ENCODE measurements around the gene HPRT1.
"Not testable (repeated sequence)": the region's sequence is repeated elsewhere in the genome, so short reads cannot be mapped to it uniquely, and the experiment has no call there.

Gene HPRT1

DNA sequence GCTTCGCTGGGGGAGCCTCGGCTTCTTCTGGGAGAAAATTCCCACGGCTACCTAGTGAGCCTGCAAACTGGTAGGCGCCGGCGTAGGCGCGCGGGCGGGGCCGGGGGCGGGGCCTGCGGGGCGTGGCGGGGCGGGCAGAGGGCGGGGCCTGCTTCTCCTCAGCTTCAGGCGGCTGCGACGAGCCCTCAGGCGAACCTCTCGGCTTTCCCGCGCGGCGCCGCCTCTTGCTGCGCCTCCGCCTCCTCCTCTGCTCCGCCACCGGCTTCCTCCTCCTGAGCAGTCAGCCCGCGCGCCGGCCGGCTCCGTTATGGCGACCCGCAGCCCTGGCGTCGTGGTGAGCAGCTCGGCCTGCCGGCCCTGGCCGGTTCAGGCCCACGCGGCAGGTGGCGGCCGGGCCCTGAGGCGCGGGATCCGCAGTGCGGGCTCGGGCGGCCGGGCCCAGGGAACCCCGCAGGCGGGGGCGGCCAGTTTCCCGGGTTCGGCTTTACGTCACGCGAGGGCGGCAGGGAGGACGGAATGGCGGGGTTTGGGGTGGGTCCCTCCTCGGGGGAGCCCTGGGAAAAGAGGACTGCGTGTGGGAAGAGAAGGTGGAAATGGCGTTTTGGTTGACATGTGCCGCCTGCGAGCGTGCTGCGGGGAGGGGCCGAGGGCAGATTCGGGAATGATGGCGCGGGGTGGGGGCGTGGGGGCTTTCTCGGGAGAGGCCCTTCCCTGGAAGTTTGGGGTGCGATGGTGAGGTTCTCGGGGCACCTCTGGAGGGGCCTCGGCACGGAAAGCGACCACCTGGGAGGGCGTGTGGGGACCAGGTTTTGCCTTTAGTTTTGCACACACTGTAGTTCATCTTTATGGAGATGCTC is at the start of gene HPRT1:
Gene HPRT1, plus strand, starts transcription at position 161 of the 857 bp plus-strand sequence. Its CDS starts 147 bp downstream, at position 308.
- DNase-seq (ENCODE audit: low spot score), result peak; percentile 82

DNA sequence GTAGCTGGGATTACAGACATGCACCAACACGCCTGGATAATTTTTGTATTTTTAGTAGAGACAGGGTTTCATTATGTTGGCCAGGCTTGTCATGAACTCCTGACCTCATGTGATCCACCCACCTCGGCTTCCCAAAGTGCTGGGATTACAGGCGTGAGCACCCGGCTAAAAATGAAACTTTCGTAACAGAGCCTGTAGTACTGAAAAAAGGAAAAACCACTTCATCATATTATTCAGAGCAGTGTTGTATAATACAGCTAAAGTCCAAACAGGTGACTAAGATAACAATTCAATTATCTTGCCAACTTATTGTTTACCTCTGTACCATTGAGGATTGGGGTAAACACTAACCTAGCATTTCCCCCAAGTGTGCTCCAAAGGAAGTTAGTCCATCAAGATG is 43.9 kb upstream of the HPRT1 start:
- no peak for DNase-seq (ENCODE audit: low spot score)

DNA sequence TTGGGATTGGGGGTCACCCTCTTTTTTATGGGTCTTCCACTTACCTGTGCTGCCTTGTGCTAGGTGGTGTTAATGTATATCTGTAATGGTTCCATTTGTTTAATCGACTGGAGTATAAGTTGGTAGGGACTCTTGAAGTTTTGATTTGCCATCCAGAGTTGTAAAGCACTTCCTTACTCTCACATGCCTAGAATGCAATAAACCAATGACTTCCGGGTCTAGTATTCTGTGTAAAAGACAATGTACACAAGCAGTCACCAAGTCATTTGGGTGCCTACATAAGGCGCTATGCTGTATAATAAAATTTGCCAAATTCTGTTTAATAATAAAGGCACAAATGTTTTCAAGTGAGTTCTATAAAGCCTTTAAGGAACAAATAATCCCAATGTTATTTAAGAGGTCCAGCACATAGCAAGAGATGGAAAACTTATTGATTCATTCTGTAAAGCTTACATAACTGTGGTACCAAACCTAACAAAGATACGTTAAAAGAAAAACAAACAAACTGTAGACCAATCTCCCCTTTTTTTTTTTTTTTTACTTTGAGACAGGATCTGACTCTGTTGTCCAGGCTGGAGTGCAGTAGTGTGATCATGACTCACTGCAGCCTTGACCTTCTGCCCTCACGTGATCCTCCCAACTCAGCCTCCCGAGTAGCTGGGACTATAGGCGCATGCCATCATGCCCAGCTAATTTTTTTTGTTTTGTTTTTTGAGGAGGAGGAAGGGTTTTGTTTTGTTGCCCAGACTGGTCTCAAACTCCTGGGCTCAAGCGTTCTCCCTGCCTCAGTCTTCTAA is 41.5 kb upstream of the HPRT1 start:
- DNase-seq (ENCODE audit: low spot score), result no peak

DNA sequence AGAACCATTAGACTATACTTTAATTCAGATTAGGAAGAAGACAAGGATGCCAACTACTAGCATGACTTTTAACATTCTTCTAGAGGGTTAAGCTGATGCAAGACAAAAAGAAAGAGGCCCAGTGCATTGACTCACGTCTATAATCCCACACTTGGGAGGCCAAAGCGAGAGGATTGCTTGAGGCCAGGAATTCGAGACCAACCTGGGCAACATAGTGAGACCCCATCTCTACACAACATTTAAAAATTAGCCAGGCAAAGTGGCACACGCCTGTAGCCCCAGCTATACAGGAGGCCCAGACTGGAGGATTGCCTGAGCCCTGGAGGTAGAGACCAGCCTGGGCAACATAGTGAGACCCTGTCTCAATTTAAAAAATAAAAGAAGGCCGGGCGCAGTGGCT is 40.2 kb upstream of the HPRT1 start:
- DNase-seq (ENCODE audit: low spot score), result no peak

GRCh38 chrX:134423606-134424005 is 36.4 kb upstream of the HPRT1 start:
- DNase-seq (ENCODE audit: low spot score), result peak; percentile 39

GRCh38 chrX:134426281-134426680 is 33.7 kb upstream of the HPRT1 start:
- no peak for DNase-seq (ENCODE audit: low spot score)

- peak; percentile 72 for DNase-seq (ENCODE audit: low spot score)
Measured at GRCh38 chrX:134431894-134432293, 28.1 kb upstream of the HPRT1 start.

DNA sequence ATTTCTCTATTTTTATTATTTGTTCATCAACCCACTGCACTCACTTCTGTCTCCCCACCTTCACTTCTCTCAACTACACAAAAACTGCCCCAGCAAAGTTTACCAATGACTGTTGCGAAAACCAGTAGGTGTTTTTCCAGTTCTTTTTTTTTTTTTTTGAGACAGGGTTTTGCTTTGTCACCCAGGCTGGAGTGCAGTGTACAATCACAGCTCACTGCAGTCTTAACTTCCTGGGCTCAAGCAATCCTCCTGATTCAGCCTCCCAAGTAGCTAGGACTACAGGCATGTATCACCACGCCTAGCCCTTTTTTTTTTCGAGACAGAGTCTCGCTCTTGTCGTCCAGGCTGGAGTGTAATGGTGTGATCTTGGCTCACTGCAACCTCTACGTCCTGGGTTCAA is 24.1 kb upstream of the HPRT1 start:
- DNase-seq (ENCODE audit: low spot score), result no peak

- peak; percentile 72 for DNase-seq (ENCODE audit: low spot score)
Measured at GRCh38 chrX:134443020-134443419, 16.9 kb upstream of the HPRT1 start.

DNA sequence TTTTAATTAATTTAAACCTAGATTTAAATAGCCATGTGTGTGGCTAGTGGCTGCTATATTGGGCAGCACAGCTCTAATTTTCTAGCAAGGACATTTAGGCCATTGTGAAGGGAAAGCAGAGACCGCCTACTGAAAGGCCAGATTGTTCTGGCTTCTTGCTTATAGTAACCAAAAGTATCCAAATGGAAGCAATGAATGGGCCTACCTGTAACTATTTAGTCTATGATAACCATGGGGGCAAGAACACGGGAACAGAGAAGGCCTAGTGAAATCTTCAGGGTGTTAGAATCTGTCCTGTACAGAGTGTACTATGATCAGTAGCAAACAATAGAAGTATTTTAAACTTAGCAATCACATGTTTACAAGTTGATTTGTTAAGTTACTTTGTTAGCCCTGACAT is 16.5 kb upstream of the HPRT1 start:
- no peak for DNase-seq (ENCODE audit: low spot score)

DNA sequence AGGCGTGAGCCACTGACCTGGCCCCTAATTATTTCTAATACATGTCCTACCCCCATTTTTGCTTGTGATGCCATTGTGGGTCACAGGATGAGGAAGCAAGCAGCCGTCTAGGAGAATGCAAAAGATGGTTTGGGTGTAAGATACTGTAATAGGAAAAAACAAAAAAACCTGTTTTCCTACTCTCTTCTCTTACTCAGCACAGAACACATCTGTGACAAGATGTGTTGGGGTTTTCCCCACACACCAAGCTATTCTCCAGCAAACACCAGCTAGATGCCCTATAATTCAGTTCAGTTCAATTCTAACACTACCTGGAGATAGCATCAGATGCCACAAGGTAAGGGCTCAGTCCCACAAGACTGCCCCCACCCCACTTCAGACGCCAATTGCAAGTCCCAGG is 15.3 kb upstream of the HPRT1 start:
- DNase-seq (ENCODE audit: low spot score), result peak; percentile 22

GRCh38 chrX:134452596-134452995 is 7.4 kb upstream of the HPRT1 start:
- no peak for DNase-seq (ENCODE audit: low spot score)

DNA sequence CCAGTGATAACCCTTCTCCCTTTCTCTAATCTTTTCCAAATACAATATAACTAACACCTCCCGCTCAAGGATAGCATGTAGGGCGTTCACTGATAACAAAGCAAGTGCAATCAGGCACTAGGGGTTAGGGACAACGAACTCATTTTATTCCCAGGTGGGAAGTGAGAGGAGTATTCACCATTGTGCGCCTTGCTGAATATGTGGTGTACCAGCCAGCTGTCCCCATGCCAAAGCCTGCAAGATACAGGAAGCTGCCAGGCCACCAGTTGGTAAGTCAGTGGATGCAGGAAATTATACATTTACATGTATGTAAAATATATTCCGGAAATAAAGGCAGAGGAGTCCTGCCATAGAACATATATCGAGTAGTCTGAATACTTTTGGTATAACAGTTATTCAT is 6.3 kb upstream of the HPRT1 start:
- DNase-seq (ENCODE audit: low spot score), result no peak

GRCh38 chrX:134454506-134454905 is 5.5 kb upstream of the HPRT1 start:
- no peak for DNase-seq (ENCODE audit: low spot score)

DNA sequence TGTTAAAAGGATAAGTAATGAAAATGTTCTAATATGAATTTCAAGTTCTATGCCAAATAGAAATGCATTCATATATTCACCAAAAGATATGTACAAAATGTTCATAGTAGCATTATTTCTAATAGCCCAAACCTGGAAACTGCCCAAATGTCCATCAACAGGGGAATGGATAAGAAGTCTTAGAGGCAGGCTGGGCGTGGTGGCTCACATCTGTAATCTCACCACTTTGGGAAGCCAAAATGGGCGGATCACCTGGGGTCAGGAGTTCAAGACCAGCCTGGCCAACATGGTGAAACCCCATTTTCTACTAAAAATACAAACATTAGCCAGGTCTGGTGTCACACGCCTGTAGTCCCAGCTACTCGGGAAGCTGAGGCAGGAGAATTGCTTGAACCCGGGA is 2.3 kb upstream of the HPRT1 start:
- no peak for DNase-seq (ENCODE audit: low spot score)

DNA sequence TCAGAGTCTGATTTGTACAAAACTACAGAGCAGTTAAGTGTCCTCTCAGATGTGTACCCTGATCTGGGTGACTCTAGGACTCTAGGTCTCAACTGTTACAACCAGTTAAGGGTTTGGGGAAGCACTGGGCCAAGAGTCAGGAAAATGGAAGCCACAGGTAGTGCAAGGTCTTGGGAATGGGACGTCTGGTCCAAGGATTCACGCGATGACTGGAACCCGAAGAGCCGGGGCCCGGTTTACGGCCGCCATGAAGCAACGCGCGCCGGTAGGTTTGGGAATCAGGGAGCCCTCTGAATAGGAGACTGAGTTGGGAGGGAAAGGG is 321 bp upstream of the HPRT1 start:
- DNase-seq (ENCODE audit: low spot score), result no peak

- peak; percentile 12 for DNase-seq (ENCODE audit: low spot score)
Measured at GRCh38 chrX:134460862-134461220, 876 bp downstream of the HPRT1 start.

- DNase-seq (ENCODE audit: low spot score), result no peak
Measured at GRCh38 chrX:134461437-134461836, 1.5 kb downstream of the HPRT1 start.

DNA sequence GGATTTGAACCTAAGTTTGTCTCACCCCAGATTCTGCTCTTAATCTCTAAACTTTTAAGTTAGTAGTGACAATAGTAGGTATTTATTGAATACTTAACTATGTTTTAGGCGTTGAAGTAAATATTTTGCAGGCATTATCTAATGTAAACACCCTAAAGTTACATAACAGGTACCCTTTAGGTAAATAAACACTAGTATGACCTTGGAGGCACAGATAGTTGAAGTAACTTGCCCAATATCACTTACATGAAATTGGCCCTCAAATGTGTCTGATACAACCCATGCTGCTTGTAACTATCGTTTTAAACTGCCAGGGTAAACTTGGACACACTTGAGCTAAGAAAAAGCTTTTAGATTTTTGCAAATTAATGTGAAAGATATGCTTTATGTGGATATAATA is 3.0 kb downstream of the HPRT1 start:
- DNase-seq (ENCODE audit: low spot score), result no peak

DNA sequence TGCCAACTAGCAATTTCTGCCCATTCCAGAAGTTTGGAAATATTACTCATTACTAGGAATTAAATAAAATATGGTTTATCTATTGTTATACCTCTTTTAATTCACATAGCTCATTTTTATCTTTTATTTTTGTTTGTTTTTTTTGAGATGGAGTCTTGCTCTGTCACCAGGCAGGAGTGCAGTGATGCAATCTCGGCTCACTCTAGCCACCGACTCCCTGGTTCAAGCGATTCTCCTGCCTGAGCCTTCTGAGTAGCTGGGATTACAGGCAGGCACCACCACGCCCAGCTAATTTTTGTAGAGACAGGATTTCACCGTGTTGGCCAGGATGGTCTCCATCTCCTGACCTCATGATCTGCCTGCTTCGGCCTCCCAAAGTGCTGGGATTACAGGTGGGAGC is 4.5 kb downstream of the HPRT1 start:
- DNase-seq (ENCODE audit: low spot score), result not testable (repeated sequence)

- DNase-seq (ENCODE audit: low spot score), result peak; percentile 64
Measured at GRCh38 chrX:134469486-134469885, 9.5 kb downstream of the HPRT1 start.

- DNase-seq (ENCODE audit: low spot score), result no peak
Measured at GRCh38 chrX:134470013-134470412, 10.0 kb downstream of the HPRT1 start.

DNA sequence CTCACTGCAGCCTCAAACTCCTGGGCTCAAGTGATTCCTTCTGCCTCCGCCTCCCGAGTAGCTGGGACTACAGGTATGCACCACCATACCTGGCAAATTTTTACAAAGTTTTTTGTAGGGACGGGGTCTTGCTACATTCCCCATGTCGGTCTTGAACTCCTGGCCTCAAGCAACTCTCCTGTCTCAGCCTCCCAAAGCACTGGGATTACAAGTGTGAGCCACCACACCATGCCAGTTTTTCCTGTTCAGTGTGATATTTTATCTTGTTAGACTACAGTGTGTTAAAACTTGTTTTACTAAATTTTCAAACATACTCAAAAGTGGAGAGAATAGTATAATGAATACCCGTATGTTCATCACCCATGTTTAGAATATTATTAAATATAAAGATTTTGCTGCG is 12.1 kb downstream of the HPRT1 start:
- no peak for DNase-seq (ENCODE audit: low spot score)

GRCh38 chrX:134476284-134476683 is 16.3 kb downstream of the HPRT1 start:
- no peak for DNase-seq (ENCODE audit: low spot score)
